ENCODE data around the gene VAMP1. TPM values are rescaled to one million over a fixed set of nuclear protein-coding genes. Genes with fewer than 3 reads are reported as not detected.

The VAMP1 gene
- total RNA-seq, 1 donor from 2014 or later = 3.6 TPM

DNA sequence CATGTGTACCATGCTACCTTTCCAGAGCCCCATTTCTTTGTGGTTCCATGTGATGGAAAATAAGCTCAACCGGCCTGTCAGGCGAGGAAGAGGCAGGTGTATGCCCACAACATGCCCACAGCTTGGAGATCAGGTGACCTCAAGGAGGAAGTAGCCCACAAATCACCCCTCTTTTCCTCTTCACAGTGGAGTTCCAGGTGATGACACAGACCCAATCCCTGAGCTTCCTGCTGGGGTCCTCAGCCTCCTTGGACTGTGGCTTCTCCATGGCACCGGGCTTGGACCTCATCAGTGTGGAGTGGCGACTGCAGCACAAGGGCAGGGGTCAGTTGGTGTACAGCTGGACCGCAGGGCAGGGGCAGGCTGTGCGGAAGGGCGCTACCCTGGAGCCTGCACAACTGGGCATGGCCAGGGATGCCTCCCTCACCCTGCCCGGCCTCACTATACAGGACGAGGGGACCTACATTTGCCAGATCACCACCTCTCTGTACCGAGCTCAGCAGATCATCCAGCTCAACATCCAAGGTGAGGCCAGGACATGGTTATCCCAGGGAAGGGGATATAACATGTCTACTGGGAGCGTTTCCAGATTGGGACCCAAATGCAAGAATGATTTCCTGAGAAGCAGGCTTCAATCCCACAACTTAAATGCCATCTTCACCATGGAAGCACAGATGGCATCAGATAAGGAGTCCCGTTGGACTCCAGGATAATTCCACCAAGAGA is 13.1 kb downstream of the VAMP1 start:
- intact Hi-C loops (cut with micrococcal nuclease) = no loop called here
- no peak for DNase-seq
- ATAC-seq = no peak

DNA sequence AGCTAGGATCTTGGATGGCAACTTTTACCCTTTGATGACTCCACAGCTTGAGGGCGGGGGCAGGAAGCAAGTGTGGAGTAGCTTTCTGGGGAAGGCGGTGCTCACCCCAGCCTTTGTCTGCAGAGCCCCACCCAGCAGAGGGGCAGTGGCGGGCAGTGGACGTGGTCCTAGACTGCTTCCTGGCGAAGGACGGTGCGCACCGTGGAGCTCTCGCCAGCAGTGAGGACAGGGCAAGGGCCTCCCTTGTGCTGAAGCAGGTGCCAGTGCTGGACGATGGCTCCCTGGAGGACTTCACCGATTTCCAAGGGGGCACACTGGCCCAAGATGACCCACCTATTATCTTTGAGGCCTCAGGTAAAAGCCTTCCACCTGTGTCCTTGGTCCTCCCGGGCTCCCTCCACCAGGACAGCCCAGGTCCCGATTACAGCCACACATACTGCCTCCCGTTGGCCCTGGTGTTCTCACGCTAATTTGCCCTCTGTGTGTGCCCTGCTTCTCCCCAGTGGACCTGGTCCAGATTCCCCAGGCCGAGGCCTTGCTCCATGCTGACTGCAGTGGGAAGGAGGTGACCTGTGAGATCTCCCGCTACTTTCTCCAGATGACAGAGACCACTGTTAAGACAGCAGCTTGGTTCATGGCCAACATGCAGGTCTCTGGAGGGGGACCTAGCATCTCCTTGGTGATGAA is 17.4 kb downstream of the VAMP1 start:
- ATAC-seq (peak; percentile 18), DNase-seq (peak; percentile 52)
- intact Hi-C loops (cut with micrococcal nuclease) = no loop called here

DNA sequence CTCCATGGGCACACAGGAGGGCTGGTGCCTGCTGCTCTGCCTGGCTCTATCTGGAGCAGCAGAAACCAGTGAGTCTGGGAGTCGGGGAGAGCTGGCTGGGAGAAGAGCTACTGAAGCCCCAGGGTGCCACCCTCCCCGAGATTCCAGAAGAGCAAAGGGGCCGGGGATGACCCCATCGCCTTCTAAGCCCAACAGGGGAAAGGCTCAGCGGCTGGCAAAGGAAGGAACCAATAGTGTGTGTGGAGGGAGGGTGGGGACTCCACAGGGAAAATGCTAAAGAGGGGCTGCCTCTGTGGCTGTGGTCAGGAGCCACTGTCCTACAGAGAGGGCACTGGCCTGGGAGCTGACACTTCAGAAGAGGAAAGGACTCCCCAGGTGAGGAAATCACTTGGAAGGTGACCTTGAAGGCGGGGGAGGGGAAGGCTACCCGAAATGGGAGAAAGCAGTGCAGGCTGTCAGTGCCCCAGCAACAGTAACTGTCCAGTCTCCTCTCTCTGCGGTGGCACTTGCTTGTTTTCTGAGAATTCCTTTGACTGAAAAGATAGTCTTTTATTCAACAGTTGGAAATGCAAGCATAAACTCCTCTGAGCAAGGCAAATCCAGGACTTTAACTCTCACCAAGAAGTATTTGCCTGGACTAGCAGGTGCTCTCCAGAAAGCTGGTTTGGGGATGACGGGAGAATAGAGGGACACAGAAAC is 18.1 kb downstream of the VAMP1 start:
- ATAC-seq = peak; percentile 43
- peak; percentile 48 for DNase-seq
- intact Hi-C loops (cut with micrococcal nuclease) = no loop called here

DNA sequence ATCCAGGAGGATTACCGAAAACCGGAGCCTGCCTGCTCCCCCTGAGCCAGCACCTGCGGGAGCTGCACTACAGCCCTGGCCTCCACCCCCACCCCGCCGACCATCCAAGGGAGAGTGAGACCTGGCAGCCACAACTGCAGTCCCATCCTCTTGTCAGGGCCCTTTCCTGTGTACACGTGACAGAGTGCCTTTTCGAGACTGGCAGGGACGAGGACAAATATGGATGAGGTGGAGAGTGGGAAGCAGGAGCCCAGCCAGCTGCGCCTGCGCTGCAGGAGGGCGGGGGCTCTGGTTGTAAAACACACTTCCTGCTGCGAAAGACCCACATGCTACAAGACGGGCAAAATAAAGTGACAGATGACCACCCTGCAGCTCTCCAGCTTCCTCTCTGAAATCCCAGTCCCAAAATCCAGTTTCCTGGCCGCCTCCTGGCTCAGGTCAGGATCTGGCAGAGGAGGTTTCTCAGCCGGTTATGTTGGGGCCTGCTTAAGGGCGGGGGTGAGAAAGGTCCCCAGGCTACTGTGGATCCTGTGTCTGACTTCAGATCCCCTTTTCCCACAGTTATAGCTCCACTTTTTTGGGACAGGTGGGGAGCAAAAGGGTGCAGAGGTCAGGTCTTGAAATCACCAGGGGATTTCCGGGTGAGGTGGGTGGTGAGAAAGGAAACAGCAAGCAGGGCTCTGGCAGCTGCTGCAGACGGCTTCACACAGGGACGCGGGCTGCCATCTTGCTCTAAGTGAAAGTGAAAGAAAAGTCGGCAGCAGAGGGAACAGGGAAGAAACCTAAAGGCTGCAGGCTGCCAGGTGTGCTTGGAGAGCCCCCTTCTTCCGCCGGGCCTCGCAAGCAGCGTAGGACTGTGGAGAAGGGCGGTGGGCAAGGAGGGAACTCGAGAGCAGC is 18.9 kb downstream of the VAMP1 start, which contains the start of gene TAPBPL:
TAPBPL (plus strand) TSS at position 695 of the 897 bp plus-strand sequence. CDS start 207 bp downstream, outside the sequence.
- DNase-seq (peak; percentile 90), ATAC-seq (peak; percentile 95)
- intact Hi-C loops (cut with micrococcal nuclease) = no loop called here

DNA sequence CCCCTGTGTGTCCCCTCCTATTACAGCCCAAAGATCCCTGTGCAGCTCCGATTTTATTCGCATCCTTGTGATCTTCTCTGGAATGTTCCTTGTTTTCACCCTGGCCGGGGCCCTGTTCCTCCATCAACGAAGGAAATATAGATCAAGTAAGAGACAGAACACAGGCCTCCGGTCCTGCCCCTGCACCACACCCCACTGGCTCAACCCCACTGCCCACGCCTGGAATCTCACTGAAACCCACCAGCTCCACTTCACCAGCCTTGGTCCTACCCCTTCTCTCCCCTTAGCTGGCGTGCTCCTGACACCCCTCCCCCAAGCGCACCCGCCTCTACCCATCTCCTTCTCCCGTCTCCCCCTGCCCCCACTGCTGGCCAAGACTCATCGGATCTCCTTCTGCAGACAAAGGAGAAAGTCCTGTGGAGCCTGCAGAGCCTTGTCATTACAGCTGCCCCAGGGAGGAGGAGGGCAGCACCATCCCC is 19.6 kb downstream of the VAMP1 start:
- DNase-seq (no peak), ATAC-seq (no peak)
- intact Hi-C loops (cut with micrococcal nuclease) = no loop called here

DNA sequence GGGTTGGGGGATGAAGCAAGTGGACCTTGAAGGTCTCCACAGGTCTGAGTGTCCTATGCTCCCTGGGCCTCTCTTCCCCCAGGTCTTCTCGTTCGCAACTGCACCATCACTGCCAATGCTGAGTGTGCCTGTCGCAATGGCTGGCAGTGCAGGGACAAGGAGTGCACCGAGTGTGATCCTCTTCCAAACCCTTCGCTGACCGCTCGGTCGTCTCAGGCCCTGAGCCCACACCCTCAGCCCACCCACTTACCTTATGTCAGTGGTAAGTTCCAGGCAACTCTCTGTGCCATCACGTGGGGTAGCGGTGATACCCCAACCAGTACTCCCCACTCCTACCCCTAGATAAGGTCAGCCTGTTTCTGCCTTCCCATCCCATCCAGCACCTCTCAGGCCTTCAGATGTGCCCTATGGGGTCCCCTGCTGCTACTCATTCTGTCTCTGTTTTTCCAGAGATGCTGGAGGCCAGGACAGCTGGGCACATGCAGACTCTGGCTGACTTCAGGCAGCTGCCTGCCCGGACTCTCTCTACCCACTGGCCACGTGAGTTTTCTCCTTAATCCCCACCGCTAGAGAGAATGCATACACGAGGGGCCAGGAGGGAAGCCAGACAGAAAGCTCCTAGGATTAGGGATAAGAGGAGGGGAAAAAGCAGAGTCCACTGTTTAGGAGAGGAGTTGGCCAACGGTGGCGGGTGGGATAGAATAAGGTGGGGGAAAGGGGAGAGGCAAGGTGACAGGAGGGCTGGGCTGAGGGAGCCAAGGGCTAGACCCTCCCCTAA is 20.2 kb downstream of the VAMP1 start:
- ATAC-seq (no peak), DNase-seq (no peak)
- intact Hi-C loops (cut with micrococcal nuclease) = no loop called here

DNA sequence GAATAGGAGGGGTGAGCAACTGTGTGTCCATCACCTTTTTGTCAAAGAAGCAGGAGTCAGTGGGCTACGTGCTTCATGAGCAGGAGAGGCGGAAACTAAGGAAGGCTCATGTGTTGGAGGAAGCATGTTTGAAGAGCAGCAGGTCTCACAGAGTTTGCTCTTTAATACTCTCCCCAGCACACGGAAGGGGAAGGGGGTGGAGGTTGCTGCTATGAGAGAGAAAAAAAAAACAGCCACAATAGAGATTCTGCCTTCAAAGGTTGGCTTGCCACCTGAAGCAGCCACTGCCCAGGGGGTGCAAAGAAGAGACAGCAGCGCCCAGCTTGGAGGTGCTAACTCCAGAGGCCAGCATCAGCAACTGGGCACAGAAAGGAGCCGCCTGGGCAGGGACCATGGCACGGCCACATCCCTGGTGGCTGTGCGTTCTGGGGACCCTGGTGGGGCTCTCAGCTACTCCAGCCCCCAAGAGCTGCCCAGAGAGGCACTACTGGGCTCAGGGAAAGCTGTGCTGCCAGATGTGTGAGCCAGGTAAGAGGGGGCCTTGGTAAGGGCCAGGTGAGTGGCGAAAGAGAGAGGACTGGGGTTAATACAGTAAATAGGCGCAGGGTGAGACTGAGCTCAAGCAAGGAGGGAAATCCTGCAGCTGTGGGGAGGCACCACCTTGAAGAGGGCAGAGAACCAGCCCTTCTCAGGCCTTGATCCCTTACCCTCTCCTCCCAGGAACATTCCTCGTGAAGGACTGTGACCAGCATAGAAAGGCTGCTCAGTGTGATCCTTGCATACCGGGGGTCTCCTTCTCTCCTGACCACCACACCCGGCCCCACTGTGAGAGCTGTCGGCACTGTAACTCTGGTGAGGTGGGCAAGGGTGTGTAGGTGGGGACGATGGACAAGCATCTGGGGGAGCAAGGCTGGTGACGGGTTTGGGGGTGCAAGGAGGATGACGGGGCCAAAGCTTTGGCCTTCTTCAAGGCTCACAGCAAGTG is 25.5 kb downstream of the VAMP1 start, which contains the start of gene CD27:
CD27 (plus strand) TSS at position 252 of the 985 bp plus-strand sequence; CDS start at position 393, 141 bp downstream.
- no peak for DNase-seq
- intact Hi-C loops (cut with micrococcal nuclease) = no loop called here
- ATAC-seq = no peak

DNA sequence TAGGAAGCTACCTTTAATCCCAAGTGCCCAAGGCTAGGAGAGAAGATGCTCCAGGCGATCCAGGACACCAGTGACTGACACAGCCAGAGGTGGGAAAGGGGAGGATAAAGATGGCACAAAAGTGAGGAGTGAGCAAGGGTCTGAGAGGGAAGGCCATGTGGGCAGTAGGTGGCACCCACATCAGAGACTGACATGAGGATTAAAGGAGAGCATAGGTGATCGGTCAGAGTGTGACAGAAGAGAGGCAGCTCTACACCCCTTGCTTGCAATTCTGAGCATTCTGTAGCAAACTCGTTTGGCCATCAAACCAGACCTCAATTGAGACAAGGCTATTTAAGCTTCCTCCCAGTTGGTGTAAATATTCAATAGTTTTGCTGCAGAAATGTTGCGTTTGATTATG is 26.4 kb downstream of the VAMP1 start:
- DNase-seq = no peak
- ATAC-seq = no peak
- intact Hi-C loops (cut with micrococcal nuclease) = no loop called here

DNA sequence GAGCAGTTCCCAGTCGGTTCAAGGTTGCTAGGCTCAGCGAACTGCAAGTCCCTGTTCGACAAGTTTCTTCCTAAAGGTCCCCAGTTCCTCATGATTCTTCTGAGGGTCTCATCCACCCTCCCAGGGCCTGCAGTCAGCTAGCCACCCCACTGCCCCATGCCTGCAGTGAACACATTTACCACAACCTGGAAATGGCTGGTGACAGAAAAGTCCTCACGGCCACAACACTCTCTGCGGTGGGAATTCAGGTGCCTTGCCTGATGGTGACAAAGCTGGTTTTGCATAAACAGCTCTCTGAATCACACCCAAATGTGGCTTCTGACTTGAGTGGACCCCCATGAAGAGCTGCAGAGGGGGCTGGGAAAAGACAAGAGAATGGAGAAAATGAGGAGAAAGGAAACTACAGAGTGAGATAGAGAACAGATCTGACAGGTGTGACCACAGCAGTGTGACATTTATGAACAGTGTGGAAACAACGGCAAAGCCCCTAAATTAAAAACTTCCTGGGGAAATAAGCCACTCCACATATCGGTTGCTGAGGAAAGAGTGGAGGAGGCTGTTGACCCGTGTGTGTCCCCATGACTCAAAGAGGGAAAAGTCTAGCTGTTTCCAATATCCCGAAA is 27.0 kb downstream of the VAMP1 start:
- no peak for ATAC-seq
- no peak for DNase-seq

DNA sequence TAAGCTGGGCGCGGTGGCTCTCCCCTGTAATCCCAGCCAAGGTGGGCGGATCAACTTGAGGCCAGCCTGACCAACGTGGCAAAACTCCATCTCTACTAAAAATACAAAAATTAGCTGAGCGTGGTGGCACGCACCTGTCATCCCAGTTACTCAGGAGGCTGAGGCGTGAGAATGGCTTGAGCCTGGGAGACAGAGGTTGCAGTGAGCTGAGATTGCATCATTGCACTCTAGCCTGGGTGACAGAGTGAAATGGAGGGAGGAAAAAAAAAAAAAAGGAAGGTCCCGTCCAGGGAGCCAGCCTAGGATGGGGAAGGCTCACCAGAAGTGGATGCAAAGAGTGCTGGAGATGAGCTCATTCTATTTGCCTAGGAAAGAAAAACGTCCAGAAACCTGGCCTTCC is 27.6 kb downstream of the VAMP1 start:
- intact Hi-C loops (cut with micrococcal nuclease) = no loop called here
- no peak for ATAC-seq
- DNase-seq = no peak

More for the DNA sequence above, 27.0 kb downstream of the VAMP1 start:
- intact Hi-C loops (cut with micrococcal nuclease) = no loop called here

DNA sequence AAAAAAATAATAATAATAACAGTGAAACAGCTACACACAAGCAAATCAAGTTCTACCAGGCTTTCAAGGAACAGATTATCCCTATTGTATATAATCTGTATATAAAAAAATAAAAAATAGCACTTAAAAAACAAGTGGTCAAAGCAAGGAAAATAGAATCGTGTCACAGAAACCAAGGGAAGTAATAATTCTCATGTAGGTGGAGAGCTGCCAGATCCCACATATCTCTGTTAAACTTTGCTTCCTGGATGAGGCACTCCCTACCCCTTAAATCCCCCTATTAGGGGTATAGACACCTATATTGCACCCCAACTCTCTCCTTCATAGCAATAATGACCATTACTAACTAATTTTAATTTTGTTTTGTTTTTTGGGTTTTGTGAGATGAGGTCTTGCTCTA is 30.1 kb downstream of the VAMP1 start:
- DNase-seq (no peak), ATAC-seq (no peak)
- intact Hi-C loops (cut with micrococcal nuclease) = no loop called here

DNA sequence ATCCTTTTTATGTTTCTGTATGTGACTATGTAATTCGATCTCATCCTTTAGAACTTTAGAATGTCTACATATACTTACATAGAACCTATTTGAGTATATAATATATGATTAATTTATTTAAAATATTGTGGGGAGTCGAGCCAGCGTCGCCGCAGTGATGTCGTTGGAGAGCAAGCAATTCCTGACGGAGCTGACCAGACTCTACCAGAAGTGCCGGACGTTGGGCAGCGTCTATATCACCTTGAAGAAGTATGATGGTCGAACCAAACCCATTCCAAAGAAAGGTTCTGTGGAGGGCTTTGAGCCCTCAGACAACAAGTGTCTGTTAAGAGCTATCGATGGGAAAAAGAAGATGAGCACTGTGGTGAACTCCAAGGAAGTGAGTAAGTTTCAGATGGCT is 32.1 kb downstream of the VAMP1 start:
- ATAC-seq (no peak), DNase-seq (no peak)
- intact Hi-C loops (cut with micrococcal nuclease) = no loop called here

DNA sequence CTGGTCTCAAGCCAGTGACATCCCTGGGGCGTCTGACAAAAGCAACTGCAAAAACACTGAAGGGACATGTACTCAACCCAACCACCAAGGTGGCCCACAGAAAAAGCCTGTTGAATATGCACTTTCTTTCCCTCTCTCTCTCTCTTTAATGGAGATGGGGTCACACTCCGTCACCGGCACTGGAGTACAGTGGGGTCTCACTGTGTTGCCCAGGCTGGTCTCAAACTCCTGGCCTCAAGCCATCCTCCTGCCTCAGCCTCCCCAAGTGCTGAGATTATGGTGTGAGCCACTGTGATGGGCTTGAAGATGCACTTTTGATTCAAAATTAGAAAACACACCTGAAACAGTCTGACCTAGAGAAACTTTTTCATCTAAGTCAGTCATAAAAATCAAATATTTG is 32.9 kb downstream of the VAMP1 start:
- no peak for DNase-seq
- no peak for ATAC-seq
- intact Hi-C loops (cut with micrococcal nuclease) = no loop called here

DNA sequence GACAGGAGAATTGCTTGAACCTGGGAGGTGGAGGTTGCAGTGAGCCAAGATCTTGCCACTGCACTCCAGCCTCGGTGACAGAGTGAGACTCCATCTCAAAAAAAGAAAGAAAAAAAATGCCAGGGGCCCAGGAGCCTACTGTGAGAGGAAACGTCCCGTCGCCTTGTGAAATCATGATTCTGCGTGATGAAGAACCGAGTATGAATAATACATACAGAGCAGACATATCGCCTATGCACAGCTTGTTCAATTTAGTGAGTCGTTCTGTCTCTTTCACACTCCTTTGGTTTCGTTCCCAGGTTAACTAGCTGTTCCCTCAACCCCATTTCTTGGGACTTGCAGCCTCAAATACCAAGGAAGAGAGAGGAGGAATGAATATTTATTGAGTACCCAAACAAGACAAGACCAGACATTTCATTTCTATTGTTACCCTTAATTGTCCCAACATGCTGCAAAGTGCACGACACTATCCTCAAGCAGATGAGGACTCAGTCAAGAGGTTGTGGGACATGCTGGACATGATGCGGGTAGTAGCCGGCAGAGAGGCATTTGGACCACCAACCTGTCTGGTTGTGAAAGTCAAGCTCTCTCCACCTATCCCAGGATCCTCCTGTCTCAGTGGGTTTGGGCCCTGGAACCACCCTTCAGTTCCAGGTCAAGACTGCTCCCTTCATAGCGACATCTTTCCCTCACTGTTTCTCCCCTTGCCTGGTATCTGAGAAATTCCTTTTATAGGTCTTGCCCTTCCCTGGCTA is 34.3 kb downstream of the VAMP1 start:
- no peak for ATAC-seq
- intact Hi-C loops (cut with micrococcal nuclease) = no loop called here
- DNase-seq = no peak

DNA sequence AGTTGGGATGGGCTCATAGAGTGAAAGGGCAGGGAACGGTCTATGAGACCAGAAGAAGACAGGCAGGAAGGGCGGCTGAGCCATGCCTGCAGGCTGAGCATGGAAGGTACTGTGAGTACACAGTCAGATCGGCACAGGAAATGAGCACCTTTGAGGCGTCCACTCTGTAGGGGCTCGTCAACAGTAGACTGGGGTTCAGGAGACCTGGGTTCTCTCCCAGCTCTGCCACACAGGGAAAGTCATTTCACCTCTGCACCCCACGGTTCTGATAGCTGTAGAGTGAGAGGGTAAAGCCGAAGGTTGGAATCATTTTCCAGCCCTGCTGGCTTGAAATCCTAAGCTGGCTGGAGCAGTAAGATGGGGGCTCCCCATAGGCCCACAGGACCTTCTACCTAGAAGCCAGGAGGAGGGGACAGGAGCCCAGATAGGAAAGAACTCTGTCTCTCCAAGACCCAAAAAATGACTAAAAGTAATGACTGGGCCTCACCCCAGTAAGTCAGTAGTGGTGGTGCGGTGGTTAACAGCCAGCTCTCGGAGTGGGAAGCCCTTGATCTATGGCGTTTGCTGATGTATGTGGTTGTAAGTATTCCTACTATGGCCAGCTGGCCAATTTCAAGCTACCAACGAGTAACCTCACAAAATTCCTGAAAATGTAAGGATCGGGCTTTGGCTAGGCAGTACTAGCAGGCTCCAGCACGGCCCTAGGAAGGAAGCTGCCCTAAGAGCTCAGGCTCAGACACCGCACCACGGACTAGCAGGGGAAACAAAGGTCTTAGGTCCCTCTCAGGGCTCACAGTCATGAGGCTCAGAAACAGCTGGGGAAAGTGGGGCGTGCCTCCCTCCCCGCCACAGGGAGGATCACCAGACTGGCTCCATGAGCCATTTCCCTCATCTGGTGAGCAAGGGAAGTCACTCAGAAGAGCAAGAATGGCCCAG is 36.0 kb downstream of the VAMP1 start:
- no peak for ATAC-seq
- intact Hi-C loops (cut with micrococcal nuclease) = no loop called here

More for the DNA sequence above, 36.0 kb downstream of the VAMP1 start:
- no peak for DNase-seq

Measured in left ventricle myocardium superior (tissue), 1 donor.